HG03045 (cell line): ENCODE measurements around the gene ZBTB22.
"Not testable (repeated sequence)": the region's sequence is repeated elsewhere in the genome, so short reads cannot be mapped to it uniquely, and the experiment has no call there.

ENCODE experiments used
- ATAC-seq: cut with Tn5 transposase; IDR thresholded peaks from one replicate; pipeline ENCODE4 v1.9.1; 2021; ENCODE audit warnings: mild to moderate bottlenecking, moderate library complexity; ENCODE audit not compliant: unreplicated experiment

The ZBTB22 gene

GRCh38 chr6:33280539-33280938 is 37.0 kb downstream of the ZBTB22 start:
- no peak for ATAC-seq

DNA sequence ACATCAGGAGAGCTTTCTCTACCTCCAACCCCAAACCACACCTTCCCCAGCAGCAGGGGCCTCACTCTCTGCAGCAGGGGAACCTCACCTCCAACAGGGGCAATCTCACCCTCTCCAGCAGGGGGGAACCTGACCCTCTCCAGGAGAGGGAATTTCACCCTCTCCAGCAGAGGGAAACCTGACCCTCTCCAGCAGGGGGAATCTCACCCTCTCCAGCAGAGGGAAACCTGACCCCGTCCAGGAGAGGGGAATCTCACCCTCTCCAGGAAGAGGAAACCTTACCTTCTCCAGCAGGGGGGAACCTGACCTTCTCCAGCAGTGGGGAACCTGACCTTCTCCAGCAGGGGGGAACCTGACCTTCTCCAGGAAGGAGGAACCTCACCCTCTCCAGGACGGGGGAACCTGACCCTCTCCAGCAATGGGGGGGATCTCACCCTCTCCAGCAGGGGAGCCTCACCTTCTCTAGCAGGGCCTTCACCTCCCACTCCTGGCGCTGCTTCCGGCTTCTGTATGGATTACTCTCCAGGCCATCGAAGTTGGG is 37.5 kb downstream of the ZBTB22 start:
- ATAC-seq, result no peak

- ATAC-seq, result no peak
Measured at GRCh38 chr6:33279257-33279695, 38.3 kb downstream of the ZBTB22 start.

- ATAC-seq, result no peak
Measured at GRCh38 chr6:33278810-33279209, 38.7 kb downstream of the ZBTB22 start.

- ATAC-seq, result no peak
Measured at GRCh38 chr6:33278392-33278741, 39.2 kb downstream of the ZBTB22 start.

- ATAC-seq, result peak; percentile 4
Measured at GRCh38 chr6:33277663-33278391, 39.7 kb downstream of the ZBTB22 start.

- ATAC-seq, result peak; percentile 57
Measured at GRCh38 chr6:33276864-33277662, 40.5 kb downstream of the ZBTB22 start, which contains the start of gene B3GALT4. Gene B3GALT4, plus strand, starts transcription at chr6:33277123. Its CDS starts 297 bp downstream, at chr6:33277420.

DNA sequence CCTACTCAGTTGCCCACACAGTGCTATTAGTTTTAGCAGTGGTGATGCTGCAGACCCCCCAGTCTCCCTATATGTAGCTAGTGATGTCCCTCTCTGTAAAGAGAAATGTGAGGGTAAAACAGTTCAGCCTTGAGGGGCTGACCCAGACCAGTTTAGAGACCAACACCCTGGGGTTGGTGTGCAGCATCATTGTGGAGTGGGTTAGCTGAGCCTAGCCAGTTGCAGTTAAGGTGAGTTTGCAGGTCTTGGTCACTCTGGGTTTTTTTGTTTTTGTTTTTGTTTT is 41.0 kb downstream of the ZBTB22 start:
- ATAC-seq, result no peak

GRCh38 chr6:33275795-33276580 is 41.6 kb downstream of the ZBTB22 start:
- ATAC-seq, result not testable (repeated sequence)

GRCh38 chr6:33273924-33274902 is 43.3 kb downstream of the ZBTB22 start:
- ATAC-seq, result no peak

DNA sequence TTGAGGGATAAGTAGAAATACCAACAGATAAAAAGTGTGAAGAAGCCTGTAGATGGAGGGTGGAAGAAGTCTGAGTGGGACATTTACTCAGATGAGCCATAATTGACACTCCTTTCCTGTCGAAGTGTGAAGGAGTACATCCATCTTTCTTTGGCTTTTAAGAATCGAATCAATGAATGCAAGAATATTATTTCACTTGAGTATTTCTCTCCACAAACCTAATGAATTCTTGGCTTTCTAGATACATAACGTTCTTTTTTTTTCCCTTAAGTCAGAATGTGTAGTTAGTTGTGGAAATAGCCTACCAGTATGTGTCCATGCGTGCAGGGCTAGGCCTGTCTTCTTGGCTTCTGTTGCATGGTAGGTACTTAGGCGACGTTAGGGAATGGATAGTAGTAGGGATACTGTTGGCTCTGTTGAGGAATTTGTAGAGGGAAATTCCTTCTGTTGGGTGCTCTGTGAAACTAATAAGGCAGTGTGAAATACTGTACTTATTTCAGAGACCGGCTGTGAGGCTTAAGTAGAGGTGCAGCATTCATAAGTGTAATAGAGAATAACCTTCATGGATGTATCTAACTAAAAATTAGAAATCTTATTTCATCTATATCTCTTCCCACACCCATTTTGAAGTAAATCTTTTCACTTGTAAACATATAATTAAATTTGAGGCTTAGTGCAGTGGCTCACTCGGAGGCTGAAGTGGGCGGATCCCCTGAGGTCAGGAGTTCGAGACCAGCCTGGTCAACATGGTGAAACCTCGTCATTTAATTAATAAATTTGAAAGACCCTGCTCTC is 44.2 kb downstream of the ZBTB22 start:
- no peak for ATAC-seq

DNA sequence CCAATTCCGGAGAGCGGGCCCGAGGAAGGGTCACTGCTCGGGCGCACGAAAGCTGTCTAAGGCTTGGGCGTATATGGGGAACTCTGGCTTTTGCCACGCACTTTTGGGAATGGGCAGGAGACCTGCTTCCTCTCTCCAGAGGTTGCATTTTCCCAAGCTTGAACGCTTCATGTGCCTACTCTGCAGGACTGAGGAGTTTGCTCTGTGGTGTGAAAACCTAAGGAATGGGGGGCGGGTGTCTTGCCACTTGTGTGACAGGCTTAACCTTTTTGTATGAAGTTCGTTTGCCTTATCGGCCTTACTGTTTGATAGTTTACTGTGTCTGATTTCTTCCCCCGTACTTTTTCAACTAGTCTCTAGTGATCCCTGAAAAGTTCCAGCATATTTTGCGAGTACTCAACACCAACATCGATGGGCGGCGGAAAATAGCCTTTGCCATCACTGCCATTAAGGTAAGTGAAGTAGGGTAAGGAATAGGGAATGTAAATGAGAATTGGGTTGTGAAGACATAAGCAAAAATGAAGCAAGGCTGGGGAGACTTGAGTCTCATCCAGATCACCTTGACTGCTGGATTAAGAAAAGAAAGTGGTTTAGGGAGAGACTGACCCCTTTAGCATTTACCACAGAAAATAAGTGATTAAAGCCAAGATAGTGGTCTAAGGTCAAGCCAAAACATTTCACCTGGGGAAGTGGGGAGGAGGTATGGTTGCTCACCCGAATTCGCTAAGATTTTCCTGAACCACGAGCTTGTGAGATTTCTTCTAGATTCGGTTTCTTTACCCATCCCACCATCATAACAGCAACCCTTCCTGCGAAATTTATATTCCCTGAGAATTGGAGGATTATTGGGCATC is 45.0 kb downstream of the ZBTB22 start:
- no peak for ATAC-seq

GRCh38 chr6:33271468-33272274 is 45.9 kb downstream of the ZBTB22 start, which contains the start of the genes RPS18 and VPS52:
Gene RPS18, plus strand, starts transcription at chr6:33272075. Its CDS starts 45 bp downstream, at chr6:33272120.
Gene VPS52, minus strand, starts transcription at chr6:33271876. Its CDS starts 201 bp downstream, at chr6:33271675.
- peak; percentile 80 for ATAC-seq

DNA sequence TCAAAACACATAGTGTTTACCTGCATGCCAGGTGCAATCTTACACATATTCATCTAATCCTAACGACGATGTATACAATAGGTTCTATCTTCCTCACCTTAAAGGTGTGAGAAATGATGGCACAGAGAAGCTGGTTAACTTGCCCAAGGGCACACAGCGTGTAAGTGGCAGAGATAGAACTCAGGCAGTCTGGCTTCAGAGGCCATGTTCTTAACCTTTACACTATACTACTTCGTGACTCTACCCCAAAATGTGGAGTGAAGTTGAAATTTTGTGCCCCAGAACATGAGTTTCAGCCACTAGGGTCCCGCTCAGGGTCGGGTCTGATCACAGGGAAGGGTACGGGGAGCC is 46.5 kb downstream of the ZBTB22 start:
- ATAC-seq, result peak; percentile 1
